Measurements from ENCODE around the gene KCNQ1OT1. TPM values are rescaled to one million over a fixed set of nuclear protein-coding genes. Genes with fewer than 3 reads are reported as not detected.

KCNQ1OT1 gene
- polyA plus RNA-seq (2013, experiment 1 of 4), result 0.28 TPM
- polyA plus RNA-seq (2013, experiment 2 of 4), result 0.39 TPM
- polyA plus RNA-seq (2013, experiment 3 of 4), result 0.21 TPM
- 0.28 TPM for polyA plus RNA-seq (2013, experiment 4 of 4)

- Histone ChIP-seq H3K27me3 (ENCODE audit: control insufficient read depth, insufficient read depth, low read length, poor library complexity, severe bottlenecking) (peaks cover 58% of the 10 kb centered on the region), H3K4me3 (ENCODE audit: insufficient read depth, low read depth, low read length) (peak within 1 kb of the TSS; percentile 41), H3K9me3 (ENCODE audit: control insufficient read depth, low read length) (no peaks in the 10 kb centered on the region), H3K4me1 (ENCODE audit: control insufficient read depth, insufficient read depth, low read length) (peaks cover 24% of the 10 kb centered on the region), H3K27ac (ENCODE audit: insufficient read depth, low read depth, low read length, poor library complexity, severe bottlenecking) (no peak within 1 kb of the TSS), H3K36me3 (ENCODE audit: control insufficient read depth, insufficient read depth, low read length) (no peaks in the 10 kb centered on the region)
- 49 to 51% methylated on average over 98 of the region's 98 CpGs for WGBS, 2 experiments
These were observed at the start of gene KCNQ1OT1 for GRCh38 chr11:2699531-2700414. TSS of gene KCNQ1OT1 (minus strand) at chr11:2699994.

GRCh38 chr11:2748814-2749554 is 49.2 kb upstream of the KCNQ1OT1 start:
- H3K4me1 ChIP-seq (ENCODE audit: control insufficient read depth, insufficient read depth, low read length), result peaks cover 14% of the 10 kb centered on the region
- no peak overlapping the region for H3K4me3 ChIP-seq (ENCODE audit: insufficient read depth, low read depth, low read length)
- H3K27me3 ChIP-seq (ENCODE audit: control insufficient read depth, insufficient read depth, low read length, poor library complexity, severe bottlenecking), result no peaks in the 10 kb centered on the region
- no peak overlapping the region for H3K27ac ChIP-seq (ENCODE audit: insufficient read depth, low read depth, low read length, poor library complexity, severe bottlenecking)
- no peaks in the 10 kb centered on the region for H3K36me3 ChIP-seq (ENCODE audit: control insufficient read depth, insufficient read depth, low read length)
- WGBS, 2 experiments, result 93 to 96% methylated on average over 17 of the region's 17 CpGs
- no peaks in the 10 kb centered on the region for H3K9me3 ChIP-seq (ENCODE audit: control insufficient read depth, low read length)

GRCh38 chr11:2748061-2748813 is 48.4 kb upstream of the KCNQ1OT1 start:
- Histone ChIP-seq H3K4me3 (ENCODE audit: insufficient read depth, low read depth, low read length) (no peak overlapping the region), H3K27me3 (ENCODE audit: control insufficient read depth, insufficient read depth, low read length, poor library complexity, severe bottlenecking) (no peaks in the 10 kb centered on the region), H3K27ac (ENCODE audit: insufficient read depth, low read depth, low read length, poor library complexity, severe bottlenecking) (no peak overlapping the region), H3K9me3 (ENCODE audit: control insufficient read depth, low read length) (no peaks in the 10 kb centered on the region), H3K36me3 (ENCODE audit: control insufficient read depth, insufficient read depth, low read length) (no peaks in the 10 kb centered on the region), H3K4me1 (ENCODE audit: control insufficient read depth, insufficient read depth, low read length) (peaks cover 17% of the 10 kb centered on the region)
- 85% methylated on average over 11 of the region's 11 CpGs for WGBS, 2 experiments

- Histone ChIP-seq H3K4me3 (ENCODE audit: insufficient read depth, low read depth, low read length) (no peak overlapping the region), H3K9me3 (ENCODE audit: control insufficient read depth, low read length) (no peaks in the 10 kb centered on the region), H3K27ac (ENCODE audit: insufficient read depth, low read depth, low read length, poor library complexity, severe bottlenecking) (no peak overlapping the region), H3K27me3 (ENCODE audit: control insufficient read depth, insufficient read depth, low read length, poor library complexity, severe bottlenecking) (no peaks in the 10 kb centered on the region), H3K4me1 (ENCODE audit: control insufficient read depth, insufficient read depth, low read length) (peaks cover 20% of the 10 kb centered on the region), H3K36me3 (ENCODE audit: control insufficient read depth, insufficient read depth, low read length) (no peaks in the 10 kb centered on the region)
- WGBS, 2 experiments, result 93 to 94% methylated on average over 16 of the region's 16 CpGs
These were observed 47.6 kb upstream of the KCNQ1OT1 start for GRCh38 chr11:2747248-2748027.

- Histone ChIP-seq H3K27me3 (ENCODE audit: control insufficient read depth, insufficient read depth, low read length, poor library complexity, severe bottlenecking) (no peaks in the 10 kb centered on the region), H3K4me1 (ENCODE audit: control insufficient read depth, insufficient read depth, low read length) (peaks cover 26% of the 10 kb centered on the region), H3K36me3 (ENCODE audit: control insufficient read depth, insufficient read depth, low read length) (no peaks in the 10 kb centered on the region), H3K27ac (ENCODE audit: insufficient read depth, low read depth, low read length, poor library complexity, severe bottlenecking) (no peak overlapping the region), H3K4me3 (ENCODE audit: insufficient read depth, low read depth, low read length) (no peak overlapping the region), H3K9me3 (ENCODE audit: control insufficient read depth, low read length) (no peaks in the 10 kb centered on the region)
- WGBS, 2 experiments, result 88 to 91% methylated on average over 24 of the region's 24 CpGs
These were observed 46.8 kb upstream of the KCNQ1OT1 start for GRCh38 chr11:2746401-2747247.

GRCh38 chr11:2745511-2745910 is 45.7 kb upstream of the KCNQ1OT1 start:
- Histone ChIP-seq H3K27ac (ENCODE audit: insufficient read depth, low read depth, low read length, poor library complexity, severe bottlenecking) (no peak overlapping the region), H3K9me3 (ENCODE audit: control insufficient read depth, low read length) (no peaks in the 10 kb centered on the region), H3K4me3 (ENCODE audit: insufficient read depth, low read depth, low read length) (no peak overlapping the region), H3K27me3 (ENCODE audit: control insufficient read depth, insufficient read depth, low read length, poor library complexity, severe bottlenecking) (no peaks in the 10 kb centered on the region), H3K36me3 (ENCODE audit: control insufficient read depth, insufficient read depth, low read length) (no peaks in the 10 kb centered on the region), H3K4me1 (ENCODE audit: control insufficient read depth, insufficient read depth, low read length) (peaks cover 24% of the 10 kb centered on the region)
- WGBS, 2 experiments, result 90 to 92% methylated on average over 14 of the region's 14 CpGs

- no peaks in the 10 kb centered on the region for H3K36me3 ChIP-seq (ENCODE audit: control insufficient read depth, insufficient read depth, low read length)
- H3K9me3 ChIP-seq (ENCODE audit: control insufficient read depth, low read length), result no peaks in the 10 kb centered on the region
- WGBS, 2 experiments, result 94 to 95% methylated on average over 9 of the region's 9 CpGs
- peaks cover 20% of the 10 kb centered on the region for H3K4me1 ChIP-seq (ENCODE audit: control insufficient read depth, insufficient read depth, low read length)
- no peak overlapping the region for H3K27ac ChIP-seq (ENCODE audit: insufficient read depth, low read depth, low read length, poor library complexity, severe bottlenecking)
- H3K27me3 ChIP-seq (ENCODE audit: control insufficient read depth, insufficient read depth, low read length, poor library complexity, severe bottlenecking), result no peaks in the 10 kb centered on the region
- H3K4me3 ChIP-seq (ENCODE audit: insufficient read depth, low read depth, low read length), result no peak overlapping the region
These were observed 44.4 kb upstream of the KCNQ1OT1 start for GRCh38 chr11:2744166-2744565.

GRCh38 chr11:2743427-2744110 is 43.8 kb upstream of the KCNQ1OT1 start:
- WGBS, 2 experiments, result 90 to 92% methylated on average over 21 of the region's 21 CpGs
- peaks cover 20% of the 10 kb centered on the region for H3K4me1 ChIP-seq (ENCODE audit: control insufficient read depth, insufficient read depth, low read length)
- H3K36me3 ChIP-seq (ENCODE audit: control insufficient read depth, insufficient read depth, low read length), result no peaks in the 10 kb centered on the region
- no peaks in the 10 kb centered on the region for H3K27me3 ChIP-seq (ENCODE audit: control insufficient read depth, insufficient read depth, low read length, poor library complexity, severe bottlenecking)
- no peak overlapping the region for H3K27ac ChIP-seq (ENCODE audit: insufficient read depth, low read depth, low read length, poor library complexity, severe bottlenecking)
- H3K9me3 ChIP-seq (ENCODE audit: control insufficient read depth, low read length), result no peaks in the 10 kb centered on the region
- H3K4me3 ChIP-seq (ENCODE audit: insufficient read depth, low read depth, low read length), result no peak overlapping the region

Measured in ectodermal cell (in vitro differentiated cells).